Measurements from ENCODE around the gene TEX48. TPM values are rescaled to one million over a fixed set of nuclear protein-coding genes. Genes with fewer than 3 reads are reported as not detected.

The TEX48 gene
- total and polyA plus RNA-seq, 10 of the 15 experiments (the other 5 are each of a cell fraction or from before 2014, with no cell fraction given), result not detected

DNA sequence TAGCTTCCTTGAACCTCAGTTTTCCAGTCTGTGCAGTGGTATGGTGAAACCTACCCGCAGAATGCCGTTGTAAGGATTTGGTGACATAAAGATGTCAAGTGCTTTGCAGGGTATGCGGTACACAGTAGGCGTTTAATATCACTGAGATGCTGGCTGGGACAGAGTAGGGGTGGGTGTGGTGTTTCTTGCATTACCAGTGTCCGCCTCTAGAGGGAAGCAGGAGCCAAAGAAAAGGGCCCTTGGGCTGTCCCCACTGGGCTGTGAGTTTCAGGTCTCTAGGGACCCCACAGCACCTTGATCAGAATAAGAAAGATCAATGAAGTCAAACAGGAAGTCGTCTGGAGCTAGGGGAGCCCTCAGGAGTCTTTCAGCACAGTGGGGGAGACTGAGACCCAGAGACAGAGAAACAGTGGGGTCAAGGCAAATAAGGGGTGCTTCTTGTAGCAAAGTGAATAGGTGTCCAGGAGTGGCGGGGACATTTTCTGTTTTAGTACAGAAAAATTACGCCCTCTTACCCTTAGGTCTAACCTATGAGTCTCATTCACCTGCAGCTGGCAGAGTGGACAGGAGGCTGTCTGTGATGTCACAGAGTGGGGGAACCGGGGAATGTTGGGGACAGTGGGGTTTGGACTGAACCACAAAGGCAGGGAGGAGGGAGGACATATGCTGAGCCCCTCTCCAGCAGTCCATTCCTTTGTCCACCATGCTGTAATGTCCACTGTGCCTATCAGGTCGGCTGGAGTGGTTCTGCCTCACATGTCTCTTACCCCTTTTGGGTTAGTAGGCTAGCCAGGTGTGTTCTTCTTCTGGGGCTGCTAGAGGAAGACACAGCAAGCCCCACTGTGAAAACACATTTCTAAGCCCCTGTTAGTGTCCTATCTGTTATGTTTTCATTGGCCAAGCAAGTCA, 19.7 kb downstream of the TEX48 start:
- RAD21 ChIA-PET (ENCODE audit: unreplicated experiment), result interaction anchor here (1.0 to 2.4 kb wide), 6 partner anchors 9 to 352 kb away, joined by 3 to 7 read pairs (median 4); no protein-coding TSS in a partner anchor
- DNase-seq (ENCODE audit: low read depth, low spot score) (no peak), FAIRE-seq (peak; percentile 93), ATAC-seq (peak; percentile 96)
- Histone ChIP-seq H4K20me1 (ENCODE audit: control insufficient read depth, insufficient read depth) (no peaks in the 10 kb centered on the region), H3K9me3 (replicated peaks; ENCODE audit: control insufficient read depth, insufficient read depth, low read length) (no peaks in the 10 kb centered on the region), H3K27ac (ENCODE audit: control insufficient read depth, insufficient read depth) (no peak overlapping the region), H3K4me3 (no peak overlapping the region), H3K4me1 (ENCODE audit: control insufficient read depth, insufficient read depth, low read length) (no peaks in the 10 kb centered on the region), H3K9ac (ENCODE audit: control insufficient read depth, insufficient read depth, low read length) (no peak overlapping the region), H3K27me3 (replicated peaks in 1 of 2; ENCODE audit: control insufficient read depth in 2 of 2, insufficient read depth in 2 of 2, low read length in 1 of 2) (no peaks in the 10 kb centered on the region), H3K79me2 (ENCODE audit: control insufficient read depth, insufficient read depth, low read length) (no peaks in the 10 kb centered on the region), H2AFZ (ENCODE audit: control insufficient read depth, low read depth, low read length) (no peak overlapping the region), H3K36me3 (ENCODE audit: control insufficient read depth in 2 of 2, insufficient read depth in 2 of 2, low read length in 1 of 2) (no peaks in the 10 kb centered on the region), H3K4me2 (ENCODE audit: control insufficient read depth, insufficient read depth) (no peak overlapping the region)
- POLR2A ChIA-PET, result interaction anchor here (0.8 kb wide), 1 partner anchor 11 kb away, joined by 5 read pairs; no protein-coding TSS in a partner anchor
- in situ Hi-C loops (cut with MboI), result no loop called here
- 14% methylated on average over 10 of the region's 10 CpGs for WGBS (ENCODE audit: insufficient coverage, insufficient replicate concordance, low lambda C conversion rate, missing lambda C conversion rate)
- intact Hi-C loops (cut with micrococcal nuclease; ENCODE audit: unreplicated experiment), result loop anchor here (1.0 kb wide), 1 partner anchor 352 kb away; no protein-coding TSS in a partner anchor
- SMC1A ChIA-PET (ENCODE audit: uncharacterized antibody, unreplicated experiment), result interaction anchor here (0.6 to 2.3 kb wide), 5 partner anchors 9 to 352 kb away, joined by 4 to 10 read pairs (median 5); no protein-coding TSS in a partner anchor
- CTCF ChIA-PET, result interaction anchor here (0.6 to 14.0 kb wide), 27 partner anchors 9 to 1632 kb away, joined by 3 to 135 read pairs (median 5); partner anchors contain the start of gene TEX48
- BruUV-seq (replicated peaks), result no TSS peak
- no peak for TF ChIP-seq CBX3 (IDR thresholded peaks at IDR 0.05; ENCODE audit: borderline replicate concordance, low read depth)
- TF ChIP-seq MTA3 (IDR thresholded peaks at IDR 0.05; ENCODE audit: borderline replicate concordance, low read length), result no peak
- TF ChIP-seq SUZ12 (IDR thresholded peaks at IDR 0.05; ENCODE audit: unreplicated experiment), result no peak
- no peak for TF ChIP-seq POLR2AphosphoS5 (IDR thresholded peaks at IDR 0.05; ENCODE audit: low read length)
- TF ChIP-seq, protein P1, sequence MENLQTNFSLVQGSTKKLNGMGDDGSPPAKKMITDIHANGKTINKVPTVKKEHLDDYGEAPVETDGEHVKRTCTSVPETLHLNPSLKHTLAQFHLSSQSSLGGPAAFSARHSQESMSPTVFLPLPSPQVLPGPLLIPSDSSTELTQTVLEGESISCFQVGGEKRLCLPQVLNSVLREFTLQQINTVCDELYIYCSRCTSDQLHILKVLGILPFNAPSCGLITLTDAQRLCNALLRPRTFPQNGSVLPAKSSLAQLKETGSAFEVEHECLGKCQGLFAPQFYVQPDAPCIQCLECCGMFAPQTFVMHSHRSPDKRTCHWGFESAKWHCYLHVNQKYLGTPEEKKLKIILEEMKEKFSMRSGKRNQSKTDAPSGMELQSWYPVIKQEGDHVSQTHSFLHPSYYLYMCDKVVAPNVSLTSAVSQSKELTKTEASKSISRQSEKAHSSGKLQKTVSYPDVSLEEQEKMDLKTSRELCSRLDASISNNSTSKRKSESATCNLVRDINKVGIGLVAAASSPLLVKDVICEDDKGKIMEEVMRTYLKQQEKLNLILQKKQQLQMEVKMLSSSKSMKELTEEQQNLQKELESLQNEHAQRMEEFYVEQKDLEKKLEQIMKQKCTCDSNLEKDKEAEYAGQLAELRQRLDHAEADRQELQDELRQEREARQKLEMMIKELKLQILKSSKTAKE (IDR thresholded peaks at IDR 0.05; ENCODE audit: low read depth, poor library complexity, severe bottlenecking), result no peak
- TF ChIP-seq EP300 (IDR thresholded peaks at IDR 0.05; ENCODE audit: borderline replicate concordance in 1 of 2, control insufficient read depth in 1 of 2, low read depth in 2 of 2, low read length in 2 of 2), result no peak
- no peak for TF ChIP-seq SREBF2 (IDR thresholded peaks at IDR 0.05; ENCODE audit: low read length)
- no peak for TF ChIP-seq ETV6 (conservative IDR thresholded peaks at IDR 0.05 in 1 of 2, IDR thresholded peaks at IDR 0.05 in 1 of 2; ENCODE audit: borderline replicate concordance in 1 of 2, low read depth in 1 of 2)
- TF ChIP-seq, protein P2, sequence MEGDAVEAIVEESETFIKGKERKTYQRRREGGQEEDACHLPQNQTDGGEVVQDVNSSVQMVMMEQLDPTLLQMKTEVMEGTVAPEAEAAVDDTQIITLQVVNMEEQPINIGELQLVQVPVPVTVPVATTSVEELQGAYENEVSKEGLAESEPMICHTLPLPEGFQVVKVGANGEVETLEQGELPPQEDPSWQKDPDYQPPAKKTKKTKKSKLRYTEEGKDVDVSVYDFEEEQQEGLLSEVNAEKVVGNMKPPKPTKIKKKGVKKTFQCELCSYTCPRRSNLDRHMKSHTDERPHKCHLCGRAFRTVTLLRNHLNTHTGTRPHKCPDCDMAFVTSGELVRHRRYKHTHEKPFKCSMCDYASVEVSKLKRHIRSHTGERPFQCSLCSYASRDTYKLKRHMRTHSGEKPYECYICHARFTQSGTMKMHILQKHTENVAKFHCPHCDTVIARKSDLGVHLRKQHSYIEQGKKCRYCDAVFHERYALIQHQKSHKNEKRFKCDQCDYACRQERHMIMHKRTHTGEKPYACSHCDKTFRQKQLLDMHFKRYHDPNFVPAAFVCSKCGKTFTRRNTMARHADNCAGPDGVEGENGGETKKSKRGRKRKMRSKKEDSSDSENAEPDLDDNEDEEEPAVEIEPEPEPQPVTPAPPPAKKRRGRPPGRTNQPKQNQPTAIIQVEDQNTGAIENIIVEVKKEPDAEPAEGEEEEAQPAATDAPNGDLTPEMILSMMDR (IDR thresholded peaks at IDR 0.05 in 2 of 3, conservative IDR thresholded peaks at IDR 0.05 in 1 of 3; ENCODE audit: control insufficient read depth in 2 of 3, extremely low read depth in 1 of 3, insufficient read depth in 1 of 3, low read depth in 3 of 3, low read length in 3 of 3), result peak; percentile 75 to 90 (median 81)
- no peak for TF ChIP-seq TCF3 (IDR thresholded peaks at IDR 0.05; ENCODE audit: borderline replicate concordance, insufficient read depth, low read depth, low read length)
- no peak for TF ChIP-seq PML (IDR thresholded peaks at IDR 0.05; ENCODE audit: low read length)
- no peak for TF ChIP-seq SRF (IDR thresholded peaks at IDR 0.05; ENCODE audit: low read depth in 2 of 2, low read length in 2 of 2)
- TF ChIP-seq CBFB (IDR thresholded peaks at IDR 0.05; ENCODE audit: low read depth), result no peak
